Thyroid gland (tissue), 4 donors: ENCODE measurements around the gene ARGLU1. TPM values are rescaled to one million over a fixed set of nuclear protein-coding genes. Genes with fewer than 3 reads are reported as not detected.

Experiments used
- DNase-seq, 2 donors: peaks; one replicate each; pipeline ENCODE4 v3.0.0-alpha.2; 2019
- H3K27ac ChIP-seq, 3 donors: fragments of 200-600 bp; sonication (generic); 1 replicate in 2 of 3; 2 replicates in 1 of 3; pipeline ENCODE4 v1.5.1; 2016 to 2019; ENCODE audit warnings: mild to moderate bottlenecking in 1 of 3, moderate library complexity in 1 of 3
- H3K27me3 ChIP-seq: fragments of 200-600 bp; sonication (generic); one replicate; pipeline ENCODE4 v1.5.1; 2019
- H3K36me3 ChIP-seq, 2 donors: fragments of 200-600 bp; sonication (generic); one replicate each; pipeline ENCODE4 v1.5.1; 2016 to 2019
- H3K4me1 ChIP-seq, 2 donors: fragments of 200-600 bp; sonication (generic); one replicate each; pipeline ENCODE4 v1.5.1; 2017 to 2019
- H3K4me3 ChIP-seq, 3 donors: fragments of 200-600 bp; sonication (generic); replicated peaks in 1 of 3; 1 replicate in 2 of 3; 2 replicates in 1 of 3; pipeline ENCODE4 v1.5.1; 2016; ENCODE audit warnings: mild to moderate bottlenecking in 1 of 3
- H3K9me3 ChIP-seq: fragments of 200-600 bp; sonication (generic); one replicate; pipeline ENCODE4 v1.5.1; 2017
- CTCF ChIP-seq, 6 experiments: fragments of 200-600 bp in 3 of 6; fragments of 450-650 bp in 3 of 6; sonication (generic) in 3 of 6; IDR thresholded peaks; one replicate each; pipeline ENCODE4 v1.5.1; 2016 to 2019; ENCODE audit warnings: antibody characterized with exemption in 6 of 6, mild to moderate bottlenecking in 2 of 6, inconsistent platforms in 1 of 6, moderate library complexity in 1 of 6
- POLR2A ChIP-seq, 2 donors: fragments of 450-650 bp; IDR thresholded peaks; one replicate each; pipeline ENCODE4 v1.6.1; 2017; ENCODE audit warnings: antibody characterized with exemption in 2 of 2, mild to moderate bottlenecking in 2 of 2, moderate library complexity in 1 of 2
- WGBS, 2 donors: methylation state at CpG; one replicate each; pipeline ENCODE4 v1.1.5; 2017; 5-methylcytosine and 5-hydroxymethylcytosine counted together
- intact Hi-C: fragments of 100-400 bp; cut with DNase I; formaldehyde crosslinking; loops from one replicate; pipeline ENCODE4 v1.15.1; 2023
- total RNA-seq, 4 donors: library from RNA; depleted of rRNA; stranded (reverse); fragments of >200 nt; gene quantifications; one replicate each; pipeline ENCODE4 v1.2.3, GENCODE V29; 2016

Gene ARGLU1
- total RNA-seq, 4 donors from 2014 or later = 73.9 to 165 (median 119) TPM

- intact Hi-C loops = no loop called here
- peaks cover 11 to 22% of the 10 kb centered on the region in 2 donors for H3K36me3 ChIP-seq
- DNase-seq = no peak
- no peak overlapping the region for H3K4me3 ChIP-seq
- WGBS, 2 donors = 94 to 98% methylated on average over 3 of the region's 3 CpGs
- no peak for TF ChIP-seq CTCF (IDR thresholded peaks at IDR 0.05)
- no peak for TF ChIP-seq POLR2A (IDR thresholded peaks at IDR 0.05)
- H3K9me3 ChIP-seq = no peaks in the 10 kb centered on the region
- no peaks in the 10 kb centered on the region for H3K27me3 ChIP-seq
- no peaks in the 10 kb centered on the region for H3K4me1 ChIP-seq
- H3K27ac ChIP-seq = no peak overlapping the region
Measured at GRCh38 chr13:106551751-106552150, 16.2 kb downstream of the ARGLU1 start.

- Histone ChIP-seq H3K27ac (no peak overlapping the region), H3K27me3 (no peaks in the 10 kb centered on the region), H3K4me1 (no peaks in the 10 kb centered on the region), H3K4me3 (no peak overlapping the region), H3K36me3 (peaks cover 8 to 18% of the 10 kb centered on the region in 2 donors), H3K9me3 (no peaks in the 10 kb centered on the region)
- WGBS, 2 donors = 95 to 100% methylated on average over 1 of the region's 1 CpG
- intact Hi-C loops = no loop called here
- TF ChIP-seq CTCF (IDR thresholded peaks at IDR 0.05) = no peak
- no peak for TF ChIP-seq POLR2A (IDR thresholded peaks at IDR 0.05)
- DNase-seq = no peak
Measured at GRCh38 chr13:106551350-106551749, 16.6 kb downstream of the ARGLU1 start.

GRCh38 chr13:106550570-106551135, 17.3 kb downstream of the ARGLU1 start:
- H3K36me3 ChIP-seq = peaks cover 1 to 11% of the 10 kb centered on the region in 2 donors
- H3K9me3 ChIP-seq = no peaks in the 10 kb centered on the region
- DNase-seq = no peak
- H3K27ac ChIP-seq = no peak overlapping the region
- H3K4me3 ChIP-seq = no peak overlapping the region
- TF ChIP-seq CTCF (IDR thresholded peaks at IDR 0.05) (no peak), POLR2A (IDR thresholded peaks at IDR 0.05) (no peak)
- no peaks in the 10 kb centered on the region for H3K4me1 ChIP-seq
- WGBS, 2 donors = 75 to 76% methylated on average over 4 of the region's 4 CpGs
- intact Hi-C loops = no loop called here
- no peaks in the 10 kb centered on the region for H3K27me3 ChIP-seq

GRCh38 chr13:106548064-106548696, 19.8 kb downstream of the ARGLU1 start:
- H3K9me3 ChIP-seq = no peaks in the 10 kb centered on the region
- no peaks in the 10 kb centered on the region for H3K4me1 ChIP-seq
- H3K4me3 ChIP-seq = no peak overlapping the region
- H3K27ac ChIP-seq = no peak overlapping the region
- 93 to 98% methylated on average over 3 of the region's 3 CpGs for WGBS, 2 donors
- TF ChIP-seq CTCF (IDR thresholded peaks at IDR 0.05) (no peak), POLR2A (IDR thresholded peaks at IDR 0.05) (no peak)
- no peaks in the 10 kb centered on the region for H3K27me3 ChIP-seq
- no peak for DNase-seq
- peaks cover 0 to 4% of the 10 kb centered on the region in 2 donors for H3K36me3 ChIP-seq
- intact Hi-C loops = no loop called here

GRCh38 chr13:106541826-106542225, 26.1 kb downstream of the ARGLU1 start:
- 94 to 96% methylated on average over 1 of the region's 1 CpG for WGBS, 2 donors
- Histone ChIP-seq H3K27ac (no peak overlapping the region), H3K9me3 (no peaks in the 10 kb centered on the region), H3K4me1 (no peaks in the 10 kb centered on the region), H3K27me3 (no peaks in the 10 kb centered on the region), H3K36me3 (peaks cover 0 to 7% of the 10 kb centered on the region in 2 donors), H3K4me3 (no peak overlapping the region)
- DNase-seq = no peak
- intact Hi-C loops = no loop called here
- no peak for TF ChIP-seq CTCF (IDR thresholded peaks at IDR 0.05)
- no peak for TF ChIP-seq POLR2A (IDR thresholded peaks at IDR 0.05)
